ENCODE results near the gene CUX1.

Gene CUX1

DNA sequence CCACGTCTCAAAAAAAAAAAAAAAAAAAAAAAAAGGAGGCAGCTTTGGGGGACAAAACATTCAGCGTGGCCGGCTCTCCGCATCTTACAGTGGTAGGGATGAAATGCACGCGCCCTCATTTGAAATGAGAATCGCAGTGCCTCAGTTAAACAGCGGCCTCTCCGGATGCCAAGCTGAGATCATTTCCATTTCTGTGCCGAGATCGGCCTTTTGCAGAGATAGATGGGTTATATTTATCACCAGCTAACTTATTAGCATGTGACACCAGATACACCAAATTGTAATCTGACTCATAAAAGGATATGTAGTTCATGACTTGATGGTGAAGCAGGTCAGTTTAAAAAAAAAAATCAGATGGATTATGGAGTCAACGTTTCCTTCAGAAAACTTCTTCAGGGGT is 138.7 kb downstream of the CUX1 start:
- peaks cover 12% of the 10 kb centered on the region for H3K4me1 ChIP-seq
- TF ChIP-seq, protein P1, sequence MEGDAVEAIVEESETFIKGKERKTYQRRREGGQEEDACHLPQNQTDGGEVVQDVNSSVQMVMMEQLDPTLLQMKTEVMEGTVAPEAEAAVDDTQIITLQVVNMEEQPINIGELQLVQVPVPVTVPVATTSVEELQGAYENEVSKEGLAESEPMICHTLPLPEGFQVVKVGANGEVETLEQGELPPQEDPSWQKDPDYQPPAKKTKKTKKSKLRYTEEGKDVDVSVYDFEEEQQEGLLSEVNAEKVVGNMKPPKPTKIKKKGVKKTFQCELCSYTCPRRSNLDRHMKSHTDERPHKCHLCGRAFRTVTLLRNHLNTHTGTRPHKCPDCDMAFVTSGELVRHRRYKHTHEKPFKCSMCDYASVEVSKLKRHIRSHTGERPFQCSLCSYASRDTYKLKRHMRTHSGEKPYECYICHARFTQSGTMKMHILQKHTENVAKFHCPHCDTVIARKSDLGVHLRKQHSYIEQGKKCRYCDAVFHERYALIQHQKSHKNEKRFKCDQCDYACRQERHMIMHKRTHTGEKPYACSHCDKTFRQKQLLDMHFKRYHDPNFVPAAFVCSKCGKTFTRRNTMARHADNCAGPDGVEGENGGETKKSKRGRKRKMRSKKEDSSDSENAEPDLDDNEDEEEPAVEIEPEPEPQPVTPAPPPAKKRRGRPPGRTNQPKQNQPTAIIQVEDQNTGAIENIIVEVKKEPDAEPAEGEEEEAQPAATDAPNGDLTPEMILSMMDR (IDR thresholded peaks at IDR 0.05; ENCODE audit: low read depth, low read length): no peak

DNA sequence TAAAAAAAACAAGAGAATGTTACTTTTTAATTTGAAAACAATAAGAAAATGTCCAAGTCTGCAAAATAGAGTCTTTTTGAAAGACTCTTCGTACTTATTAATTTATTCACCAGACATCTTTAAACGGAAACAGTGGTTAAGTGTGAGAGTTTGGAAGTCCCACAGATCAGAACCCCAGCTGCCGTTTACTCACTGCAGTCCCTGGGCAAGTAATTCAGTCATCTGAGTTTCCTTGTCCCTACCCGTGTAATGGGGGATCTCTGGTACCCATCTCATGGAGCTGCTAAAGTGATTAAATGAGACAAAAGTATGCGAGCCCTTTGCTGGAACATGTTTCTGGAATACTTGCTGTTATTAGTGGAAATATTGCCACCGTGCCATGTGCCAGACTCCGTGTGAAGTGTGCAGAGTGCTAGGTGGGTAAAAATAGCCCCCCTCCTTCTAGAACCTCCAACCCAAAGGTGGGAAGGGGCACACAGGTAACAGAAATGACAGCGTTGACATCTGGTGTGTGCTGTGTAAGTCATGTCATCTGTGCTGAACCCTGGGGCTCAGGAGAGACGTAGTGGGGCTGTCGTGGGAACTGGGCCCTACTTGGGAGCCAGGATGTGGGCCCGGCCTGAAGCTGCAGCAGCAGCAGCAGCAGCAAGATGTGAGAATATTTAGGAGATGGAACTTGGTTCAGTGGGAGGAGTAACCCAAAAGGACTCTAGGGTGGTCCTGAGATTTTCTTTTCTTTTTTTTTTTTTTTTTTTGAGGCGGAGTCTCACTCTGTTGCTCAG is 140.5 kb downstream of the CUX1 start:
- no peak for DNase-seq
- H3K4me1 ChIP-seq: peaks cover 5% of the 10 kb centered on the region
- no peaks in the 10 kb centered on the region for H3K9me3 ChIP-seq
- no peaks in the 10 kb centered on the region for H3K27me3 ChIP-seq
- TF ChIP-seq, protein P1 (IDR thresholded peaks at IDR 0.05; ENCODE audit: low read depth, low read length): no peak
- H3K4me3 ChIP-seq (ENCODE audit: low read depth, low read length): no peak overlapping the region
- no peaks in the 10 kb centered on the region for H3K36me3 ChIP-seq

More for the DNA sequence above, 138.7 kb downstream of the CUX1 start:
- no peaks in the 10 kb centered on the region for H3K9me3 ChIP-seq
- no peaks in the 10 kb centered on the region for H3K36me3 ChIP-seq
- DNase-seq: no peak
- no peaks in the 10 kb centered on the region for H3K27me3 ChIP-seq
- no peak overlapping the region for H3K4me3 ChIP-seq (ENCODE audit: low read depth, low read length)

DNA sequence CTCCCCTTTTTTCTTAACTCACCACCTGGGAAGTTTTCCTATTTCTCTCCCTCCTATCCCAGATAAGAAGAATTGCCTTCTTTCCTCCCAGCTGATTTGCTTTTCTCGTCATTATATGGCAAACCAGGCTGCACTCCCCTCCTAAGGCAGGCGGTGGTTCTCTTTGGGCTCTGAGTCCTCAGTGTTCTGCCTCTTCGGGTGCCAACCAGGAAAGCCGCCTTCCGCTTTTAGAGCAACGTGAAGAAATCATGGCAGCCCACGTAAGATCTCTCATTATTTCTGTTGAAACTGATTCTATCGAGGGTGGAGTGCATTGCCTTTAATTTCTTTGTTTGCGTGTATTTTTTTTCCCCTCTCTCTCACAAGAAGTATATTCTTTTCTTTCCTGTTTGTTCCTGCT is 141.9 kb downstream of the CUX1 start:
- Histone ChIP-seq H3K36me3 (no peaks in the 10 kb centered on the region), H3K9me3 (no peaks in the 10 kb centered on the region), H3K27me3 (no peaks in the 10 kb centered on the region), H3K4me1 (no peaks in the 10 kb centered on the region; the same call in 1 of the 2 replicates), H3K4me3 (ENCODE audit: low read depth, low read length) (no peak overlapping the region)
- TF ChIP-seq, protein P1 (IDR thresholded peaks at IDR 0.05; ENCODE audit: low read depth, low read length): no peak
- DNase-seq: no peak

DNA sequence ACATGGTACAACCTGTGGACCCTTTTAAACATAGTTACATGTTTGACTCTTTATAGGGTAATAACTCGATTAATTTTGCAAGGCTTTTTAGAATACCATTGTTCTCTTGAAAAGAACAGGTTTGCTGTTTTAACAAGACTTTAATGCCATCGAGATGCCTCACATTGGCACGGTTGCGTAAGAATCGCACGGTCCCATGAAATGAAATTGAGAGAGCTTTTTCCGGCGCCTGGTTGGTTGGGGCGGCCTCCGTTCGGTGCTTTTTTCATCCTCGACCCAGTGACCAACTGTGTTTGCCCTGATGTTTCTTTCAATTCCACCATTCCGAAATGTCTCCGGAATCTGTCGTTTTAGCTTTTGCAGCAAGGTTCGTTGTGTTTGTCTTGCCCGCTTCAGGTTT is 142.4 kb downstream of the CUX1 start:
- H3K4me1 ChIP-seq: peaks cover 5% of the 10 kb centered on the region; the same call in 1 of the 2 replicates
- no peaks in the 10 kb centered on the region for H3K27me3 ChIP-seq
- no peak overlapping the region for H3K4me3 ChIP-seq (ENCODE audit: low read depth, low read length)
- no peaks in the 10 kb centered on the region for H3K36me3 ChIP-seq
- TF ChIP-seq, protein P1 (IDR thresholded peaks at IDR 0.05; ENCODE audit: low read depth, low read length): no peak
- no peaks in the 10 kb centered on the region for H3K9me3 ChIP-seq
- DNase-seq: no peak

DNA sequence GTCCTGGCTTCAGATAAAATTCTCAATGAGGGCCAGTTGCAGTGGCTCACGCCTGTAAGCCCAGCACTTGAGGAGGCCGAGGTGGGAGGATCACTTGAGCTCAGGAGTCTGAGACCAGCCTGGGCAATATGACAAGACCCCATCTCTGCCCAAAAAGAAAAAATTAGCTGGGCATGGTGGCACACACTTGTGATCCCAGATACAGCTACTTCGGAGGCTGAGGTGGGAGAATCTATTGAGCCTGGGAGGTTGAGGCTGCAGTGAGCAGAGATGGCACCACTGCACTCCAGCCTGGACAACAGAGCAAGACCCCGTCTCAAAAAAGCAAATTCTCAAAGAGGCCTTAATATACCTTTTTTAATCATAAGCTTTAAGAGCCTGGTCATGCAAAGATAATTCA is 142.9 kb downstream of the CUX1 start:
- no peak for DNase-seq
- Histone ChIP-seq H3K36me3 (no peaks in the 10 kb centered on the region), H3K9me3 (no peaks in the 10 kb centered on the region), H3K4me3 (ENCODE audit: low read depth, low read length) (no peak overlapping the region), H3K4me1 (peaks cover 10% of the 10 kb centered on the region), H3K27me3 (no peaks in the 10 kb centered on the region)
- TF ChIP-seq, protein P1 (IDR thresholded peaks at IDR 0.05; ENCODE audit: low read depth, low read length): no peak

DNA sequence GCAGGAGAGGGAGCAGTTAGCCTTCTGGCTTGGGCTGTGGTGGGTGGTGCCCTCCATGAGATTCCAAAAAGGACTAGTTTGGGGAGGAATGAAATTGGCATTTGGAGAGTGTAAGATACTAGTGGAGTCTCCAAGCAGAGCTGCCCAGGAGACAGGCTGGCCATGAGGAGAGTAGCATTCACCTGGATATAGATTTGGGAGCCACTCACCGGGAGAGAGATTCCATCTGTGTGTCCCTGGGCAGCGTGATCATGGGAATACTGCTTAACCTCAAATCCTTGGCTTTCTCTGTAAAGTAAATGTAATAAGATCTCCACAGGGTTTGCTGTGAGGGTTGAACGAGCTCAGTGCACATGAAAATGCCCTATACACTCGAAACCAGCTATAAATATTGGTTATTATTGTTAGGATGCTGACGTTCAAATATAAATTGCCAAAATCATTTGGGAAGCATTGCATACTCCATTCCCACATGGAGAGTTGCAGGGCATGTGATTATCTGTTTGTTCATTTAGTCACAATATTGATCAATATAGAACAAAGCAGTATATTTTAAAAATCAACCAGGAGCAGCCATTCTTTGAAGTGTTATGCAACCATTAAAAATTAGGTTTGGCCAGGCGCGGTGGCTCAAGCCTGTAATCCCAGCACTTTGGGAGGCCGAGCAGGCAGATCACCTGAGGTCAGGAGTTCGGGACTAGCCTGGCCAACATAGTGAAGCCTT is 143.7 kb downstream of the CUX1 start:
- DNase-seq: no peak
- Histone ChIP-seq H3K4me3 (ENCODE audit: low read depth, low read length) (no peak overlapping the region), H3K36me3 (no peaks in the 10 kb centered on the region), H3K4me1 (peaks cover 10% of the 10 kb centered on the region), H3K9me3 (no peaks in the 10 kb centered on the region), H3K27me3 (no peaks in the 10 kb centered on the region)
- TF ChIP-seq, protein P1 (IDR thresholded peaks at IDR 0.05; ENCODE audit: low read depth, low read length): no peak

All from BE2C (cell line).